HG02981 (cell line): ENCODE results near the gene TOP1.
A peak's percentile ranks its signal among the peaks of the same experiment; 100 is the strongest.

ENCODE experiments used
- ATAC-seq: cut with Tn5 transposase; IDR thresholded peaks from one replicate; pipeline ENCODE4 v1.9.1; 2021; ENCODE audit warnings: mild to moderate bottlenecking, moderate library complexity; ENCODE audit not compliant: unreplicated experiment

TOP1 gene

GRCh38 chr20:41032271-41032670 is 3.6 kb downstream of the TOP1 start:
- ATAC-seq: no peak

- no peak for ATAC-seq
These were observed 5.6 kb downstream of the TOP1 start for GRCh38 chr20:41034239-41034638.

- no peak for ATAC-seq
These were observed 6.6 kb downstream of the TOP1 start for GRCh38 chr20:41035207-41035606.

- ATAC-seq: no peak
These were observed 8.6 kb downstream of the TOP1 start for GRCh38 chr20:41037179-41037578.

GRCh38 chr20:41038149-41038877 is 9.7 kb downstream of the TOP1 start:
- ATAC-seq: no peak

GRCh38 chr20:41038878-41039404 is 10.3 kb downstream of the TOP1 start:
- ATAC-seq: peak; percentile 65

GRCh38 chr20:41040855-41041254 is 12.2 kb downstream of the TOP1 start:
- ATAC-seq: no peak

GRCh38 chr20:41041693-41042092 is 13.1 kb downstream of the TOP1 start:
- no peak for ATAC-seq

- no peak for ATAC-seq
These were observed 15.9 kb downstream of the TOP1 start for GRCh38 chr20:41044409-41045062.

- no peak for ATAC-seq
These were observed 17.0 kb downstream of the TOP1 start for GRCh38 chr20:41045671-41046070.

- ATAC-seq: no peak
These were observed 18.1 kb downstream of the TOP1 start for GRCh38 chr20:41046716-41047115.

- ATAC-seq: peak; percentile 17
These were observed 18.8 kb downstream of the TOP1 start for GRCh38 chr20:41047279-41047974.

- ATAC-seq: peak; percentile 36
These were observed 19.3 kb downstream of the TOP1 start for GRCh38 chr20:41047975-41048305.

GRCh38 chr20:41048461-41049301 is 20.1 kb downstream of the TOP1 start:
- ATAC-seq: peak; percentile 10

- ATAC-seq: no peak
These were observed 20.8 kb downstream of the TOP1 start for GRCh38 chr20:41049451-41049850.

- no peak for ATAC-seq
These were observed 21.9 kb downstream of the TOP1 start for GRCh38 chr20:41050361-41051008.

- ATAC-seq: no peak
These were observed 22.6 kb downstream of the TOP1 start for GRCh38 chr20:41051009-41051825.

- ATAC-seq: no peak
These were observed 24.3 kb downstream of the TOP1 start for GRCh38 chr20:41052742-41053419.
